ENCODE data around the gene DKC1. TPM values are rescaled to one million over a fixed set of nuclear protein-coding genes. Genes with fewer than 3 reads are reported as not detected.
"Not testable (repeated sequence)": the region's sequence is repeated elsewhere in the genome, so short reads cannot be mapped to it uniquely, and the experiment has no call there.

The DKC1 gene
- total RNA-seq, 1 donor from 2014 or later = 26.1 TPM

GRCh38 chrX:154806837-154807501, 44.3 kb downstream of the DKC1 start:
- Histone ChIP-seq H3K4me1 (peaks cover 8% of the 10 kb centered on the region), H3K36me3 (no peaks in the 10 kb centered on the region), H3K27ac (no peak overlapping the region), H3K4me3 (no peak overlapping the region), H3K27me3 (ENCODE audit: low read depth) (no peaks in the 10 kb centered on the region), H3K9me3 (no peaks in the 10 kb centered on the region)
- TF ChIP-seq CTCF (IDR thresholded peaks at IDR 0.05) = no peak
- DNase-seq (no peak), ATAC-seq (no peak)
- intact Hi-C loops (cut with DNase I) = no loop called here

- peaks cover 4% of the 10 kb centered on the region for H3K4me1 ChIP-seq
- ATAC-seq (no peak), DNase-seq (no peak)
- no peak overlapping the region for H3K27ac ChIP-seq
- no peak overlapping the region for H3K4me3 ChIP-seq
- no peaks in the 10 kb centered on the region for H3K9me3 ChIP-seq
- no peaks in the 10 kb centered on the region for H3K27me3 ChIP-seq (ENCODE audit: low read depth)
- intact Hi-C loops (cut with DNase I) = no loop called here
- TF ChIP-seq CTCF (IDR thresholded peaks at IDR 0.05) = no peak
- H3K36me3 ChIP-seq = no peaks in the 10 kb centered on the region
Observed at GRCh38 chrX:154809939-154810665, 47.4 kb downstream of the DKC1 start.

DNA sequence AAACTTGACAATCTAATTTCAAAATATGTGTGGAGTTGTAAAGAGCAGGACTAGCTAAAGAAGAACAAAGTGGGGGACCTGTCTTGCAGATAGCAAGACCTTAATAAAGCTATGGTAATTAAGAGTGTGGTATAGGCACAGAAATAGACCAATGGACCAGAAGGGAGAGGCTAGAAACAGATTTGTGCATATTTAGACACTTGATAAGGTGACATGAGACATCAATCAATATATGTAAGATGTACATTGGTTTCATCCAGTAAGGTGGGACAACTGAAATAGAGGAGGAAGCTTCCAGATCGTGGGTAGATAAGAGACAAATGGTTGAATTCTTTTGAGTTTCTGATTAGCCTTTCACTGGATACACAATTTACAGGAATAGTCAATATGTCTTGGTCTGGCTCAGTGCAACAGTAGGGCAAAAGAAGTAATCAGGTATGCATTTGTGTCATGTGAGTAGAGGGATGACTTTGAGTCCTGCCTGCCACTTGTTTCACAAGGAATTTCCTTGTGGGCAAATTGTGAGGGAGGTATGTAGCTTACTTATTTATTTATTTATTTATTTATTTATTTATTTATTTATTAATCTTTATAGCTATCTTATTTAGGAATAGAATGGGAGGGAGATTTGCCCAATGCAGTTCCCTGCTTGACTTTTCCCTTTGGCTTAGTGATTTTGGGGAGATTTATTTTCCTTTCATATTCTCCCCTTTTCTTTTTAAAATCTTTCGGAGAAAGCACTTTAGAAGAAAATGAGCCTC, 49.9 kb downstream of the DKC1 start:
- H3K4me3 ChIP-seq = no peak overlapping the region
- intact Hi-C loops (cut with DNase I) = no loop called here
- H3K36me3 ChIP-seq = no peaks in the 10 kb centered on the region
- H3K27ac ChIP-seq = no peak overlapping the region
- H3K4me1 ChIP-seq = no peaks in the 10 kb centered on the region
- no peak for DNase-seq
- no peak for TF ChIP-seq CTCF (IDR thresholded peaks at IDR 0.05)
- H3K27me3 ChIP-seq (ENCODE audit: low read depth) = no peaks in the 10 kb centered on the region
- ATAC-seq = no peak
- H3K9me3 ChIP-seq = no peaks in the 10 kb centered on the region

DNA sequence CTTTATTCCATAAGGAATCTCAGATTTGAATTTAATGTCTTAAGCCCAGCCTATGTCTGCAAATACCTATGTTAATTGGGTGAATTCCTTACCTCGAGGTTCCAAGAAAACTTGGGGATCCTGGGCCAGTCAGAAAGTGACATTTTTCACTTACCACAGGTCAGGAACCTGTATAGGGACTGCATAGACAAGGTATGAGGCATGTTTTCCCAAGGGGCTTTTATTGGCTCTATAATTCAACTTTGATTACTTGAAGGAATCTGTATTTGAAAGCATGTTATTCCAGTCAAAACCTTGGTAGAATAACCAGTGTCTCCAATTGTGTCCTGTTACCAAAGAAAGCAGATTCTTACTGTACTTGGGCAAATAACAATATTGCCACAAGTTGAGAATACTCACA, 51.1 kb downstream of the DKC1 start:
- Histone ChIP-seq H3K9me3 (no peaks in the 10 kb centered on the region), H3K4me3 (no peak overlapping the region), H3K36me3 (no peaks in the 10 kb centered on the region), H3K27ac (no peak overlapping the region), H3K4me1 (no peaks in the 10 kb centered on the region), H3K27me3 (ENCODE audit: low read depth) (no peaks in the 10 kb centered on the region)
- ATAC-seq = no peak
- no peak for TF ChIP-seq CTCF (IDR thresholded peaks at IDR 0.05)
- DNase-seq = no peak
- intact Hi-C loops (cut with DNase I) = no loop called here

GRCh38 chrX:154815274-154815818, 52.7 kb downstream of the DKC1 start:
- no peak for TF ChIP-seq CTCF (IDR thresholded peaks at IDR 0.05)
- Histone ChIP-seq H3K9me3 (no peaks in the 10 kb centered on the region), H3K27me3 (ENCODE audit: low read depth) (no peaks in the 10 kb centered on the region), H3K36me3 (no peaks in the 10 kb centered on the region), H3K27ac (no peak overlapping the region), H3K4me1 (no peaks in the 10 kb centered on the region), H3K4me3 (no peak overlapping the region)
- DNase-seq (no peak), ATAC-seq (no peak)
- intact Hi-C loops (cut with DNase I) = no loop called here

DNA sequence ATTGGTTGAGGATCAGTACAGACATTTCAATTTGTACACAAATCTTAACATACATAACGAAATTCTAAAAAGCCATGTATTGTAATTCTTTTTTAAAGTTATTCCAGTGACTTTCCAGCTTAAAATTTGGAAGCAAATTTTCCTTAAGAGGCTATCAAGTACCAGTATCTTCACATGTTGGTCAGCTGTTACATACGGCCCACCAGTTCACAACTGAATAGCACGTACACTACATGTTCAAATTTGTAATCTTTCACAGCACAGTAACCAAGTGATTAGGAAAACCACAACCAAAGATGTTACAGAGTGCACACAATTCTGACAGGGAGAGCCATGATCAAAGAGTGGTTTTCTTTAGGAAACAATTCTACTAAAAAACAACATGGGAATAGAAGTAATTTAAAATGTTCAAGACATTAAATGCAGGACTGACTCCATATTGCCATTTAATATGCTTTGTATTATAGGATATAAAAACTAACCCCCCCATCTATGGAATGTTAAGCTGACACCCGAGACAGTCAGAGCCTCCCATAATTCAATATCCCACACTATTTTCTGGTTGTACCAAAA, 53.7 kb downstream of the DKC1 start:
- H3K9me3 ChIP-seq; ATAC-seq; H3K4me3 ChIP-seq; H3K4me1 ChIP-seq; H3K27me3 ChIP-seq (ENCODE audit: low read depth); DNase-seq; H3K36me3 ChIP-seq; H3K27ac ChIP-seq; intact Hi-C loops (cut with DNase I): not testable (repeated sequence)

GRCh38 chrX:154817048-154817618, 54.5 kb downstream of the DKC1 start:
- H3K27ac ChIP-seq; DNase-seq; H3K27me3 ChIP-seq (ENCODE audit: low read depth); H3K4me3 ChIP-seq; H3K36me3 ChIP-seq; ATAC-seq; H3K4me1 ChIP-seq; intact Hi-C loops (cut with DNase I); H3K9me3 ChIP-seq: not testable (repeated sequence)

Data from lower lobe of right lung (tissue), 2 donors.